GM12873 (cell line): ENCODE measurements around the gene ERC2.

ENCODE experiments used
- CTCF ChIP-seq: IDR thresholded peaks from 2 replicates; pipeline ENCODE4 v1.5.1; 2012; ENCODE audit warnings: low read depth, mild to moderate bottlenecking, moderate library complexity, low read length, control low read depth; ENCODE audit not compliant: insufficient read depth; ENCODE audit errors: missing control alignments

The ERC2 gene

GRCh38 chr3:55567615-55568014 lies 900.7 kb downstream of the ERC2 start:
- TF ChIP-seq CTCF = no peak

GRCh38 chr3:55567121-55567520 lies 901.1 kb downstream of the ERC2 start:
- TF ChIP-seq CTCF = no peak

- no peak for TF ChIP-seq CTCF
Measured at GRCh38 chr3:55565521-55565920, 902.7 kb downstream of the ERC2 start.

GRCh38 chr3:55564726-55565125 lies 903.5 kb downstream of the ERC2 start:
- no peak for TF ChIP-seq CTCF

- TF ChIP-seq CTCF = no peak
Measured at GRCh38 chr3:55562700-55563099, 905.6 kb downstream of the ERC2 start.

GRCh38 chr3:55559500-55560423 lies 908.5 kb downstream of the ERC2 start:
- TF ChIP-seq CTCF = no peak

GRCh38 chr3:55558316-55558715 lies 910.0 kb downstream of the ERC2 start:
- no peak for TF ChIP-seq CTCF
